Mesenchymal stem cell (in vitro differentiated cells and primary cell): ENCODE results near the gene ISG20L2.

Source experiments
- DNase-seq: peaks from one replicate; pipeline ENCODE4 v3.0.0-alpha.2; 2013
- H2AFZ ChIP-seq: one replicate; pipeline ENCODE4 v1.6.1; 2013; ENCODE audit warnings: low read depth, mild to moderate bottlenecking, control low read depth, inconsistent platforms, low read length, moderate library complexity
- H2AK5ac ChIP-seq: 2 replicates; pipeline ENCODE4 v1.6.1; 2013; ENCODE audit warnings: low read length, moderate library complexity, mild to moderate bottlenecking, inconsistent platforms; ENCODE audit not compliant: severe bottlenecking
- H2BK120ac ChIP-seq: one replicate; pipeline ENCODE4 v1.6.1; 2013; ENCODE audit warnings: low read depth, mild to moderate bottlenecking, inconsistent platforms, low read length, moderate library complexity
- H2BK12ac ChIP-seq, 2 experiments: one replicate each; pipeline ENCODE4 v1.6.1; 2013; ENCODE audit warnings: inconsistent platforms in 2 of 2, low read length in 2 of 2, mild to moderate bottlenecking in 2 of 2, moderate library complexity in 2 of 2, control low read depth in 1 of 2
- H2BK15ac ChIP-seq: one replicate; pipeline ENCODE4 v1.6.1; 2013; ENCODE audit warnings: mild to moderate bottlenecking, low read depth, inconsistent platforms; ENCODE audit not compliant: poor library complexity, severe bottlenecking
- H2BK5ac ChIP-seq: 2 replicates; pipeline ENCODE4 v1.6.1; 2013; ENCODE audit warnings: low read depth, mild to moderate bottlenecking, low read length, control low read depth, inconsistent platforms; ENCODE audit not compliant: poor library complexity, severe bottlenecking
- H3K14ac ChIP-seq, 2 experiments: one replicate each; pipeline ENCODE4 v1.6.1; 2013; ENCODE audit warnings: inconsistent platforms in 2 of 2, low read length in 2 of 2, control low read depth in 1 of 2, mild to moderate bottlenecking in 1 of 2, moderate library complexity in 1 of 2
- H3K18ac ChIP-seq, 2 experiments: one replicate each; pipeline ENCODE4 v1.6.1; 2013; ENCODE audit warnings: inconsistent platforms in 2 of 2, low read length in 2 of 2, control low read depth in 1 of 2, low read depth in 1 of 2, mild to moderate bottlenecking in 1 of 2
- H3K23ac ChIP-seq, 2 experiments: one replicate each; pipeline ENCODE4 v1.6.1; 2013; ENCODE audit warnings: inconsistent platforms in 2 of 2, low read length in 2 of 2, mild to moderate bottlenecking in 2 of 2, moderate library complexity in 2 of 2, control low read depth in 1 of 2
- H3K27ac ChIP-seq: 2 replicates; pipeline ENCODE4 v1.5.1; 2013; ENCODE audit warnings: mild to moderate bottlenecking, moderate library complexity, low read length, control low read depth, inconsistent platforms; ENCODE audit not compliant: poor library complexity, severe bottlenecking
- H3K27me3 ChIP-seq, 2 experiments: 2 replicates each; pipeline versions ENCODE4 v1.6.1 to v1.7.0; 2013; ENCODE audit warnings: low read length in 2 of 2, mild to moderate bottlenecking in 2 of 2, moderate library complexity in 2 of 2, control low read depth in 1 of 2, inconsistent platforms in 1 of 2; ENCODE audit not compliant: control insufficient read depth in 1 of 2, insufficient read depth in 1 of 2
- H3K36me3 ChIP-seq, 2 experiments: 2 replicates each; pipeline versions ENCODE4 v1.6.1 to v1.7.0; 2013; ENCODE audit warnings: low read length in 2 of 2, control low read depth in 1 of 2, inconsistent platforms in 1 of 2, low read depth in 1 of 2, mild to moderate bottlenecking in 1 of 2; ENCODE audit not compliant: insufficient read depth in 2 of 2, control insufficient read depth in 1 of 2
- H3K4ac ChIP-seq, 2 experiments: one replicate each; pipeline ENCODE4 v1.6.1; 2013; ENCODE audit warnings: inconsistent platforms in 2 of 2, low read length in 2 of 2, mild to moderate bottlenecking in 2 of 2, moderate library complexity in 2 of 2, control low read depth in 1 of 2, low read depth in 1 of 2
- H3K4me1 ChIP-seq: 2 replicates; pipeline ENCODE4 v1.6.1; 2013; ENCODE audit warnings: low read depth, low read length, control low read depth; ENCODE audit not compliant: control insufficient read depth, insufficient read depth
- H3K4me2 ChIP-seq: 2 replicates; pipeline ENCODE4 v1.6.1; 2013; ENCODE audit warnings: low read length, mild to moderate bottlenecking, inconsistent platforms; ENCODE audit not compliant: poor library complexity, severe bottlenecking
- H3K4me3 ChIP-seq, 2 experiments: 2 replicates each; pipeline versions ENCODE4 v1.5.1 to v1.7.0; 2013; ENCODE audit warnings: low read length in 2 of 2, mild to moderate bottlenecking in 2 of 2, control low read depth in 1 of 2, low read depth in 1 of 2; ENCODE audit not compliant: insufficient read depth in 1 of 2
- H3K79me1 ChIP-seq: replicated peaks from 2 replicates; pipeline ENCODE4 v1.6.1; 2013; ENCODE audit warnings: mild to moderate bottlenecking, control low read depth, low read length, inconsistent platforms; ENCODE audit not compliant: poor library complexity, severe bottlenecking
- H3K9ac ChIP-seq: 2 replicates; pipeline ENCODE4 v1.7.0; 2013; ENCODE audit warnings: mild to moderate bottlenecking, low read length, moderate library complexity
- H3K9me3 ChIP-seq: 2 replicates; pipeline ENCODE4 v1.7.0; 2013; ENCODE audit warnings: mild to moderate bottlenecking, low read length; ENCODE audit not compliant: control insufficient read depth
- H4K8ac ChIP-seq: one replicate; pipeline ENCODE4 v1.6.1; 2013; ENCODE audit warnings: inconsistent platforms, mild to moderate bottlenecking, low read length, moderate library complexity
- H4K91ac ChIP-seq: one replicate; pipeline ENCODE4 v1.6.1; 2013; ENCODE audit warnings: mild to moderate bottlenecking, low read length, inconsistent platforms
- WGBS: methylation state at CpG from one replicate; pipeline ENCODE4 v1.1.7; 2013; ENCODE audit warnings: mixed read lengths; 5-methylcytosine and 5-hydroxymethylcytosine counted together

Gene ISG20L2

GRCh38 chr1:156767879-156768604 is 39.5 kb upstream of the ISG20L2 start:
- WGBS = under 1% methylated on average over 22 of the region's 31 CpGs
- H2BK5ac ChIP-seq = peak overlapping the region; percentile 87
- no peak overlapping the region for H2BK15ac ChIP-seq
- peak; percentile 41 for DNase-seq
- H3K18ac ChIP-seq = peak overlapping the region; percentile 85 to 94
- H3K27me3 ChIP-seq = no peaks in the 10 kb centered on the region
- peak overlapping the region; percentile 91 for H4K8ac ChIP-seq
- H3K9me3 ChIP-seq = no peaks in the 10 kb centered on the region
- H3K27ac ChIP-seq = peak overlapping the region; percentile 81
- peak overlapping the region; percentile 52 for H2BK120ac ChIP-seq
- peaks cover 9% of the 10 kb centered on the region for H3K79me1 ChIP-seq
- peak overlapping the region; percentile 85 to 88 for H3K4ac ChIP-seq
- peak overlapping the region; percentile 97 for H3K9ac ChIP-seq
- H2AFZ ChIP-seq = no peak overlapping the region
- peak overlapping the region in 1 of 2 experiments; percentile 75 for H3K23ac ChIP-seq
- peak overlapping the region in 1 of 2 experiments; percentile 96 for H3K14ac ChIP-seq
- H4K91ac ChIP-seq = peak overlapping the region; percentile 95
- peak overlapping the region in 1 of 2 experiments; percentile 47 for H2BK12ac ChIP-seq
- peak overlapping the region; percentile 85 for H3K4me2 ChIP-seq
- peak overlapping the region; percentile 84 for H2AK5ac ChIP-seq
- H3K4me1 ChIP-seq = peaks cover 7% of the 10 kb centered on the region
- H3K4me3 ChIP-seq = peak overlapping the region; percentile 86 to 91
- peaks cover 9 to 26% of the 10 kb centered on the region in 2 experiments for H3K36me3 ChIP-seq

DNA sequence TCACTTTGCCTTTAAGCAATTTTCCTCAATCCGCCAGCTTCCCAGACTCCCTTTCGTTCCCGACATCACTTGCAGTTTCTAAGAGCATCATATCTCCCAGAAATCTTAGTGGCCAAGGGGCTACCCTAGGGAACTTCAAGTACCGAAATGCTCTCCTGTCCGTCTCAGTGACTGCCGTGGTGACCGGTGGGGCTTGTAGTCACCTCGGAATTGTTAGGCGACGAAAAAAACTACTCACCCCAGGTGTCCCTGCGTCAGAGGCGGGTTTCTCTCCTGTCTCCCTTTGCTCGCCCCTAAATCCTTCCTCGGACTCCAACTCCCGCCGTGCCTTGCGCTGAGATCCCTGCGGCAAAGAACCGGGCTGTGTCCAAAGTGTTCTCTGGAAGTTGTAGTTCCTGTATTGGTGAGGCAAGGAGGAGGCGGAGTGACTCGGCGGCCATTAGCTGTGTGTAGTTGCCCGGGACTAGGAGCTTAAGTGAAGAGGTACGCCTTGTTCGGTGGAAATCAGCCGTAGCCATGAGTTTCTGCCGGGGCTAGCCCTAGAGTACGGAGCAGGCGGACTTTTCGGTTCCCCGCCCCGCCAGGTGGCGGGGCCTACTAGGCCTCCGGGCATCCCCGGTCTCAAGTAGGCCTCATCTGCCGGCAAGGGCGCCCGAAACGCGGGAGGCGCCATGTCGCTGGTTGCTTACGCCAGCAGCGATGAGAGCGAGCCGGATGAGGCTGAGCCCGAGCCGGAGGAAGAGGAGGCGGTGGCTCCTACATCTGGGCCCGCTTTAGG is 38.7 kb upstream of the ISG20L2 start, which contains the start of gene PRCC:
PRCC (plus strand) TSS at position 435 of the 778 bp plus-strand sequence; CDS start at position 672, 237 bp downstream.
- peak within 1 kb of the TSS; percentile 84 for H2AK5ac ChIP-seq
- peak within 1 kb of the TSS; percentile 90 for H2AFZ ChIP-seq
- WGBS = under 1% methylated on average over 48 of the region's 50 CpGs

DNA sequence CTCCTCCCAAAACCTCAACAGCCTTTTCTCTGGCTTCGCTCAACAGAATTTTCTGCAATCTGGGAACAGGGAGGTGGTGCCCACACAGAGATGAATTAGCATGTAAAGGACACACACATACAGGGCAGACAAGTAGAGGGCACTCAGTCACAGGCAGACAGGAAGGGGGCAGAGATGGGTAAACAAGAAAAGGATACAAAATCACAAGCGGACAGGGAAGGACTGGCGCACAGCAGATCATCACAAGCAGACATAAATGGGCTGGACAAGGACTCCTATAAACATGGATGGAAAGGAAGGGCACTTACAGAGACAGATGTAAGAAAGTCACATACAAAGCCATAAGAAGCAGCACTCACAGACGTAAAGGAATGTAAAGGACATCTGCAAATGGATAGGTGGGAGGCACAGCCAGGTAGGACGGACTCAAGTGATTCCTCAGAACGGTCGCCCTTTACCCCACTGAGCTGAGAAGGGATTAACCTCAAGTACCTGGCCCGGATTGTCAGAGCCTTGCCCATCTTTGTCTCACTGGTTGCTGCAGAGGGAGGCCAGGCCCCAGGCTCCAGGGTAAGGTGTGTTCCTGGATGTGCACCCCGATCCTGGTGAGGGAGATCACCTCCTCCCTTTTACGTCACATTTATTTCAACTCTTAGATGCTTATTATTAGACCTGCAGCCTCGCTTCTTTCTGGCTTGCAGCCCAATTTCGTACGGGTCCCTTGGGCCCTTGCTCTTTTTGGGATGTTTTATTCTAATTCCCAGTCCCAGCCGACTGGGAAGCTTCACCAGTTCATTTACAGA is 37.9 kb upstream of the ISG20L2 start:
- H3K79me1 ChIP-seq = peaks cover 7% of the 10 kb centered on the region
- peak overlapping the region; percentile 76 for H3K4me2 ChIP-seq
- H3K9ac ChIP-seq = peak overlapping the region; percentile 97
- H2AK5ac ChIP-seq = peak overlapping the region; percentile 30
- no peak overlapping the region for H2BK5ac ChIP-seq
- peak overlapping the region; percentile 94 for H4K8ac ChIP-seq
- peak overlapping the region; percentile 34 for H4K91ac ChIP-seq
- H3K4me3 ChIP-seq = peak overlapping the region in 1 of 2 experiments; percentile 91
- peak overlapping the region in 1 of 2 experiments; percentile 7 for H2BK12ac ChIP-seq
- H3K27ac ChIP-seq = peak overlapping the region; percentile 56
- peak overlapping the region; percentile 85 to 87 for H3K18ac ChIP-seq
- H3K4ac ChIP-seq = peak overlapping the region; percentile 69 to 96
- H3K14ac ChIP-seq = peak overlapping the region in 1 of 2 experiments; percentile 7
- H2BK120ac ChIP-seq = no peak overlapping the region
- H3K9me3 ChIP-seq = no peaks in the 10 kb centered on the region
- H3K27me3 ChIP-seq = no peaks in the 10 kb centered on the region
- H2AFZ ChIP-seq = peak overlapping the region; percentile 90
- H3K4me1 ChIP-seq = peaks cover 7% of the 10 kb centered on the region
- 27% methylated on average over 14 of the region's 14 CpGs for WGBS
- peaks cover 9 to 18% of the 10 kb centered on the region in 2 experiments for H3K36me3 ChIP-seq
- no peak overlapping the region for H2BK15ac ChIP-seq
- DNase-seq = peak; percentile 18
- H3K23ac ChIP-seq = no peak overlapping the region

More for the DNA sequence above, 38.7 kb upstream of the ISG20L2 start, which contains the start of gene PRCC:
- H3K9ac ChIP-seq = peak within 1 kb of the TSS; percentile 97
- H3K18ac ChIP-seq = peak within 1 kb of the TSS; percentile 87 to 94
- peak within 1 kb of the TSS; percentile 7 to 47 for H2BK12ac ChIP-seq
- no peaks in the 10 kb centered on the region for H3K9me3 ChIP-seq
- H3K4me1 ChIP-seq = peaks cover 7% of the 10 kb centered on the region
- peak within 1 kb of the TSS; percentile 86 to 91 for H3K4me3 ChIP-seq
- H3K14ac ChIP-seq = peak within 1 kb of the TSS in 1 of 2 experiments; percentile 96
- H3K36me3 ChIP-seq = peaks cover 9 to 24% of the 10 kb centered on the region in 2 experiments
- H3K23ac ChIP-seq = peak within 1 kb of the TSS in 1 of 2 experiments; percentile 75
- H2BK120ac ChIP-seq = peak within 1 kb of the TSS; percentile 52
- peak within 1 kb of the TSS; percentile 88 to 96 for H3K4ac ChIP-seq
- peak within 1 kb of the TSS; percentile 85 for H3K4me2 ChIP-seq
- no peaks in the 10 kb centered on the region for H3K27me3 ChIP-seq
- H4K91ac ChIP-seq = peak within 1 kb of the TSS; percentile 95
- peak within 1 kb of the TSS; percentile 81 for H3K27ac ChIP-seq
- peaks cover 7% of the 10 kb centered on the region for H3K79me1 ChIP-seq
- peak within 1 kb of the TSS; percentile 94 for H4K8ac ChIP-seq
- no peak within 1 kb of the TSS for H2BK15ac ChIP-seq
- peak; percentile 100 for DNase-seq
- H2BK5ac ChIP-seq = peak within 1 kb of the TSS; percentile 87
